SK-N-SH treated with all-trans-retinoic acid at 6 μM for 48 hours (cell line): ENCODE results near the gene LGR4.

Experiments used
- ATAC-seq: fragments of 200-7000 bp; cut with Tn5 transposase; 3 replicates; pipeline ENCODE4 v1.9.1; 2020; ENCODE audit warnings: mild to moderate bottlenecking, moderate library complexity
- ARNTL ChIP-seq: fragments of 450-650 bp; formaldehyde crosslinking; IDR thresholded peaks from 2 replicates; pipeline ENCODE4 v1.5.0; 2020; ENCODE audit warnings: low read depth, mild to moderate bottlenecking, moderate library complexity, borderline replicate concordance
- BACH2 ChIP-seq: fragments of 250-450 bp; sonication (Bioruptor Pico); IDR thresholded peaks from 2 replicates; pipeline ENCODE4 v1.9.0; 2021; ENCODE audit warnings: mild to moderate bottlenecking, borderline replicate concordance
- CREB5 ChIP-seq: fragments of 250-450 bp; sonication (Bioruptor Pico); IDR thresholded peaks from 2 replicates; pipeline ENCODE4 v1.5.1; 2020; ENCODE audit warnings: low read depth, mild to moderate bottlenecking, moderate library complexity
- CSDC2 ChIP-seq: fragments of 250-450 bp; sonication (Bioruptor Pico); IDR thresholded peaks from 2 replicates; pipeline ENCODE4 v1.5.0; 2020; ENCODE audit warnings: mild to moderate bottlenecking, moderate library complexity
- CSRNP3 ChIP-seq: fragments of 250-450 bp; sonication (Bioruptor Pico); IDR thresholded peaks from 2 replicates; pipeline ENCODE4 v1.5.1; 2021; ENCODE audit warnings: mild to moderate bottlenecking, moderate library complexity
- ESRRG ChIP-seq: fragments of 250-450 bp; sonication (Bioruptor Pico); IDR thresholded peaks from 2 replicates; pipeline ENCODE4 v1.6.1; 2021; ENCODE audit warnings: mild to moderate bottlenecking
- ISL1 ChIP-seq: fragments of 250-450 bp; sonication (Bioruptor Pico); IDR thresholded peaks from 2 replicates; pipeline ENCODE4 v2.1.2; 2022; ENCODE audit warnings: mild to moderate bottlenecking, moderate library complexity
- OSR1 ChIP-seq: fragments of 250-450 bp; sonication (Bioruptor Pico); IDR thresholded peaks from 2 replicates; pipeline ENCODE4 v1.8.0; 2022; ENCODE audit warnings: moderate library complexity, mild to moderate bottlenecking, inconsistent platforms
- PATZ1 ChIP-seq: fragments of 250-450 bp; sonication (Bioruptor Pico); IDR thresholded peaks from 2 replicates; pipeline ENCODE4 v1.8.0; 2020; ENCODE audit warnings: mild to moderate bottlenecking, moderate library complexity, borderline replicate concordance
- PPARA ChIP-seq: fragments of 250-450 bp; sonication (Bioruptor Pico); IDR thresholded peaks from 2 replicates; pipeline ENCODE4 v1.5.0; 2020; ENCODE audit warnings: mild to moderate bottlenecking, borderline replicate concordance
- RARB ChIP-seq: fragments of 250-450 bp; sonication (Bioruptor Pico); IDR thresholded peaks from 2 replicates; pipeline ENCODE4 v1.8.0; 2021; ENCODE audit warnings: mild to moderate bottlenecking, moderate library complexity
- SNAI2 ChIP-seq: fragments of 250-450 bp; sonication (Bioruptor Pico); IDR thresholded peaks from 2 replicates; pipeline ENCODE4 v1.5.0; 2020; ENCODE audit warnings: mild to moderate bottlenecking, moderate library complexity
- ZC3H10 ChIP-seq: fragments of 250-450 bp; sonication (Bioruptor Pico); IDR thresholded peaks from 2 replicates; pipeline ENCODE4 v1.5.1; 2021; ENCODE audit warnings: mild to moderate bottlenecking, moderate library complexity
- ZFP3 ChIP-seq: fragments of 250-450 bp; sonication (Bioruptor Pico); IDR thresholded peaks from 2 replicates; pipeline ENCODE4 v1.5.0; 2020; ENCODE audit warnings: mild to moderate bottlenecking, moderate library complexity
- ZFP30 ChIP-seq: fragments of 450-650 bp; formaldehyde crosslinking; IDR thresholded peaks from 2 replicates; pipeline ENCODE4 v1.5.0; 2022; ENCODE audit warnings: mild to moderate bottlenecking, moderate library complexity
- ZNF565 ChIP-seq: fragments of 450-650 bp; formaldehyde crosslinking; conservative IDR thresholded peaks from 2 replicates; pipeline ENCODE4 v1.5.0; 2020; ENCODE audit warnings: low read depth, mild to moderate bottlenecking, moderate library complexity
- ZNF70 ChIP-seq: fragments of 450-650 bp; formaldehyde crosslinking; IDR thresholded peaks from 2 replicates; pipeline ENCODE4 v1.5.0; 2020; ENCODE audit warnings: mild to moderate bottlenecking, moderate library complexity
- ZNF8 ChIP-seq: fragments of 450-650 bp; formaldehyde crosslinking; IDR thresholded peaks from 2 replicates; pipeline ENCODE4 v1.5.0; 2020; ENCODE audit warnings: mild to moderate bottlenecking, moderate library complexity

LGR4 gene

GRCh38 chr11:27471589-27472397 is 797 bp downstream of the LGR4 start:
- ATAC-seq, result peak; percentile 38
- TF ChIP-seq CREB5 (no peak), ZNF70 (CRISPR knock-in tag) (no peak), RARB (CRISPR knock-in tag) (no peak), PATZ1 (CRISPR knock-in tag) (no peak)

GRCh38 chr11:27470826-27471588 is 1.6 kb downstream of the LGR4 start:
- no peak for TF ChIP-seq PPARA (CRISPR knock-in tag)
- TF ChIP-seq BACH2 (CRISPR knock-in tag), result no peak
- no peak for TF ChIP-seq ZNF565 (CRISPR knock-in tag)
- TF ChIP-seq ZC3H10 (CRISPR knock-in tag), result no peak
- ATAC-seq, result no peak

- no peak for TF ChIP-seq ISL1
- TF ChIP-seq ZNF565 (CRISPR knock-in tag), result no peak
- no peak for TF ChIP-seq ARNTL
- TF ChIP-seq ESRRG (CRISPR knock-in tag), result no peak
- no peak for TF ChIP-seq ZFP3 (CRISPR knock-in tag)
- TF ChIP-seq ZFP30 (CRISPR knock-in tag), result no peak
- ATAC-seq, result no peak
Observed at GRCh38 chr11:27470166-27470565, 2.4 kb downstream of the LGR4 start.

- ATAC-seq, result no peak
- no peak for TF ChIP-seq CSDC2 (CRISPR knock-in tag)
- TF ChIP-seq CSRNP3 (CRISPR knock-in tag), result no peak
- no peak for TF ChIP-seq BACH2 (CRISPR knock-in tag)
- no peak for TF ChIP-seq ZNF8
- no peak for TF ChIP-seq SNAI2 (CRISPR knock-in tag)
- TF ChIP-seq ARNTL, result no peak
- no peak for TF ChIP-seq CREB5
- TF ChIP-seq, all 23 proteins: peak for 0
Observed at GRCh38 chr11:27468995-27469695, 3.4 kb downstream of the LGR4 start.

GRCh38 chr11:27468209-27468994 is 4.2 kb downstream of the LGR4 start:
- ATAC-seq, result no peak
- TF ChIP-seq PATZ1 (CRISPR knock-in tag) (no peak), OSR1 (CRISPR knock-in tag) (no peak), CSDC2 (CRISPR knock-in tag) (no peak)
